Body of pancreas (tissue), 4 donors: ENCODE measurements around the gene HES1. TPM values are rescaled to one million over a fixed set of nuclear protein-coding genes. Genes with fewer than 3 reads are reported as not detected.

Source experiments
- ATAC-seq: fragments of 150-250 bp; one replicate; pipeline ENCODE4 v1.9.1; 2016
- DNase-seq, 4 donors: peaks; one replicate each; pipeline ENCODE4 v3.0.0-alpha.2; 2019
- H3K27ac ChIP-seq, 4 donors: fragments of 200-600 bp; sonication (generic); 1 replicate in 3 of 4; 2 replicates in 1 of 4; pipeline versions ENCODE4 v1.5.1 to v1.6.1; 2016 to 2019; ENCODE audit warnings: mild to moderate bottlenecking in 1 of 4, mixed read lengths in 1 of 4, moderate library complexity in 1 of 4
- H3K27me3 ChIP-seq, 2 donors: fragments of 200-600 bp; sonication (generic); one replicate each; pipeline ENCODE4 v1.6.0; 2016; ENCODE audit warnings: mild to moderate bottlenecking in 1 of 2
- H3K36me3 ChIP-seq, 2 donors: fragments of 200-600 bp; sonication (generic); replicated peaks in 1 of 2; 2 replicates each; pipeline ENCODE4 v1.5.1; 2016; ENCODE audit warnings: low read depth in 2 of 2; ENCODE audit not compliant: insufficient read depth in 1 of 2
- H3K4me1 ChIP-seq: fragments of 200-600 bp; sonication (generic); one replicate; pipeline ENCODE4 v1.6.0; 2016
- H3K4me3 ChIP-seq, 2 donors: fragments of 200-600 bp; sonication (generic); 1 replicate in 1 of 2; 2 replicates in 1 of 2; pipeline ENCODE4 v1.5.1; 2016 to 2019
- H3K9me3 ChIP-seq, 3 donors: fragments of 200-600 bp; sonication (generic); 1 replicate in 2 of 3; 2 replicates in 1 of 3; pipeline ENCODE4 v1.5.1; 2016
- POLR2A ChIP-seq, 3 donors: fragments of 450-650 bp; IDR thresholded peaks; one replicate each; pipeline ENCODE4 v1.6.1; 2016; ENCODE audit warnings: antibody characterized with exemption in 3 of 3, mild to moderate bottlenecking in 2 of 3
- WGBS, 2 donors: methylation state at CpG; one replicate each; pipeline ENCODE4 v1.1.5; 2017; 5-methylcytosine and 5-hydroxymethylcytosine counted together
- intact Hi-C: fragments of 100-400 bp; cut with DNase I; formaldehyde crosslinking; loops from one replicate; pipeline ENCODE4 v1.15.1; 2023
- total RNA-seq, 2 donors: library from RNA; depleted of rRNA; stranded (reverse); fragments of >200 nt; gene quantifications; one replicate each; pipeline ENCODE4 v1.1.0, GENCODE V29; 2016
- TF ChIP-seq, protein P1 (sequence below), 7 experiments: fragments of 450-650 bp in 4 of 7; fragments of 200-600 bp in 3 of 7; sonication (generic) in 3 of 7; IDR thresholded peaks; one replicate each; pipeline ENCODE4 v1.5.1; 2016 to 2019; ENCODE audit warnings: antibody characterized with exemption in 7 of 7

The HES1 gene
- total RNA-seq, 2 donors from 2014 or later = 28.5 to 49.1 TPM

- H3K36me3 ChIP-seq = no peaks in the 10 kb centered on the region
- H3K4me1 ChIP-seq = peaks cover 59% of the 10 kb centered on the region
- H3K4me3 ChIP-seq = no peak overlapping the region
- TF ChIP-seq POLR2A (IDR thresholded peaks at IDR 0.05) = no peak
- TF ChIP-seq, protein P1, sequence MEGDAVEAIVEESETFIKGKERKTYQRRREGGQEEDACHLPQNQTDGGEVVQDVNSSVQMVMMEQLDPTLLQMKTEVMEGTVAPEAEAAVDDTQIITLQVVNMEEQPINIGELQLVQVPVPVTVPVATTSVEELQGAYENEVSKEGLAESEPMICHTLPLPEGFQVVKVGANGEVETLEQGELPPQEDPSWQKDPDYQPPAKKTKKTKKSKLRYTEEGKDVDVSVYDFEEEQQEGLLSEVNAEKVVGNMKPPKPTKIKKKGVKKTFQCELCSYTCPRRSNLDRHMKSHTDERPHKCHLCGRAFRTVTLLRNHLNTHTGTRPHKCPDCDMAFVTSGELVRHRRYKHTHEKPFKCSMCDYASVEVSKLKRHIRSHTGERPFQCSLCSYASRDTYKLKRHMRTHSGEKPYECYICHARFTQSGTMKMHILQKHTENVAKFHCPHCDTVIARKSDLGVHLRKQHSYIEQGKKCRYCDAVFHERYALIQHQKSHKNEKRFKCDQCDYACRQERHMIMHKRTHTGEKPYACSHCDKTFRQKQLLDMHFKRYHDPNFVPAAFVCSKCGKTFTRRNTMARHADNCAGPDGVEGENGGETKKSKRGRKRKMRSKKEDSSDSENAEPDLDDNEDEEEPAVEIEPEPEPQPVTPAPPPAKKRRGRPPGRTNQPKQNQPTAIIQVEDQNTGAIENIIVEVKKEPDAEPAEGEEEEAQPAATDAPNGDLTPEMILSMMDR (IDR thresholded peaks at IDR 0.05) = no peak
- DNase-seq = no peak
- no peaks in the 10 kb centered on the region for H3K27me3 ChIP-seq
- no peaks in the 10 kb centered on the region for H3K9me3 ChIP-seq
- WGBS, 2 donors = 59 to 69% methylated on average over 4 of the region's 4 CpGs
- ATAC-seq = no peak
- intact Hi-C loops = no loop called here
- H3K27ac ChIP-seq = peak overlapping the region; percentile 98 to 99 (median 99)
Measured at GRCh38 chr3:194138732-194139070, 2.8 kb downstream of the HES1 start.

GRCh38 chr3:194139071-194139813 is 3.3 kb downstream of the HES1 start:
- WGBS, 2 donors = 18 to 23% methylated on average over 21 of the region's 21 CpGs
- no peak overlapping the region for H3K4me3 ChIP-seq
- TF ChIP-seq, protein P1 (IDR thresholded peaks at IDR 0.05) = no peak
- peak in 2 of 3 donors; percentile 5 to 18 for TF ChIP-seq POLR2A (IDR thresholded peaks at IDR 0.05)
- intact Hi-C loops = no loop called here
- peaks cover 57% of the 10 kb centered on the region for H3K4me1 ChIP-seq
- H3K27ac ChIP-seq = peak overlapping the region; percentile 98 to 99 (median 99)
- DNase-seq (peak in 1 of 4 donors; percentile 20), ATAC-seq (no peak)
- H3K27me3 ChIP-seq = no peaks in the 10 kb centered on the region
- no peaks in the 10 kb centered on the region for H3K36me3 ChIP-seq
- H3K9me3 ChIP-seq = no peaks in the 10 kb centered on the region

GRCh38 chr3:194139814-194140391 is 4.0 kb downstream of the HES1 start:
- 10 to 12% methylated on average over 9 of the region's 9 CpGs for WGBS, 2 donors
- Histone ChIP-seq H3K9me3 (no peaks in the 10 kb centered on the region), H3K27ac (peak overlapping the region; percentile 98 to 99 (median 99)), H3K36me3 (no peaks in the 10 kb centered on the region), H3K4me3 (no peak overlapping the region), H3K27me3 (no peaks in the 10 kb centered on the region), H3K4me1 (peaks cover 57% of the 10 kb centered on the region)
- intact Hi-C loops = no loop called here
- TF ChIP-seq POLR2A (IDR thresholded peaks at IDR 0.05) = no peak
- TF ChIP-seq, protein P1 (IDR thresholded peaks at IDR 0.05) = no peak
- DNase-seq (peak in 1 of 4 donors; percentile 27), ATAC-seq (no peak)

DNA sequence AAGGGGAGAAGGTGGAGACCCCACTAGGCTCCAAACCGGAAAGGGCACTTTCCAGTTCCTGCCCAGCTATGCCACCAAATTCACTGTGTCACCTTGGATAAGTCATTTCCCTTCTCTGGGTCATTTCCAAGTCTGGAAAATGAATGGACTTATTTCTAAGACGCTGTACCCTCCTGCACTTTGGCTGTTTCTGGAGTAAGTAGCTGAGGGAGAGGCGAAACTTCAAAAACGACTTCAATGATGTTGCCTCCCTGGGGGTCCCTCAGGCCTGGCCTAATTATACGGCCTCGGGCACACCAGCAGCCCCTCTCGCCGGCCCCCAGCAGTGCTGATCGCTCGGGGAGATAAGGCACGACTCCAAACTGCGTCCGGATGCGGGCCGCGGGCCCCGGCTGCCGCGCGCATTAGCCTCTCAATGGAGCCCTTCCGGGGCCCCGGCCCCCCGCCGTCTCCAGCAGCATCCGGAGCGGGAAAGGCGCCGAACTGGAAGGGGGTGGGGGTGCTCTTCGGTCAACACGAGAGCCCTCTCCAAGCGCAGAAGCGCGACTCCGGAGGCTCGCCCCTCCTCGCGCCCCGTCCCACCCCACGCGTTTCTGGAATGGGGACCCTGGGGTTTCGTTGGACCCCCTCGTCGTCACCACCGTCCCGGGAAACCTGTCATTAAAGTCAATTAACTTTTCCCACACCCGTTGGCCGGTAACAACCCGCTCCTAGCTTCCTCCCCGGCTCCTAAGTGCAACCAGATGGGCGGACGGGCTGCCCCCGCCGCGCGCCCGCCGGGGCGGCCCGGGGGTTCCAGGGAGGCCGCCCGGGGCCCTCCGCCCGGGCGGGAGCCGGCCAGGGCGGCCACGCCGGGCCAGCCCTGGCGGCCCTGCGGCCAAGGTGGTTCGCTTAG is 4.8 kb downstream of the HES1 start:
- DNase-seq = peak; percentile 62 to 71 (median 64)
- intact Hi-C loops = no loop called here
- no peaks in the 10 kb centered on the region for H3K36me3 ChIP-seq
- H3K4me3 ChIP-seq = no peak overlapping the region
- H3K4me1 ChIP-seq = peaks cover 51% of the 10 kb centered on the region
- TF ChIP-seq, protein P1 (IDR thresholded peaks at IDR 0.05) = peak in 2 of 7 experiments; percentile 5 to 12
- peak in 2 of 3 donors; percentile 7 to 35 for TF ChIP-seq POLR2A (IDR thresholded peaks at IDR 0.05)
- WGBS, 2 donors = 4 to 11% methylated on average over 5 to 49 of the region's 71 CpGs
- ATAC-seq = peak; percentile 7
- no peaks in the 10 kb centered on the region for H3K27me3 ChIP-seq
- no peaks in the 10 kb centered on the region for H3K9me3 ChIP-seq
- peak overlapping the region; percentile 98 to 99 (median 99) for H3K27ac ChIP-seq
